ENCODE data around the gene RHOT2.

Gene RHOT2

DNA sequence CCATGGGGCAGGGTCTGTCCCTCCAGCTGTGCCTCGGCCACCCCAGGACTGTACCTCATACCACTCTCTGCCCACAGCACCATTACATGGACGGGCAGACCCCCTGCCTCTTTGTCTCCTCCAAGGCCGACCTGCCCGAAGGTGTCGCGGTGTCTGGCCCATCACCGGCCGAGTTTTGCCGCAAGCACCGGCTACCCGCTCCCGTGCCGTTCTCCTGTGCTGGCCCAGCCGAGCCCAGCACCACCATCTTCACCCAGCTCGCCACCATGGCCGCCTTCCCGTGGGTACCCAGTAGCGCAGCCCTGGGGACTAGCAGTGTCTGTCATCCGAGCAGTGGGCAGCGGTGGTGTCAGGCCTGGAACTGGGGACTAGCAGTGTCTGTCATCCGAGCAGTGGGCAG lies 4.9 kb downstream of the RHOT2 start:
- Histone ChIP-seq H3K27ac (ENCODE audit: low read length, poor library complexity, severe bottlenecking) (no peak overlapping the region), H3K4me3 (ENCODE audit: insufficient read depth in 1 of 2, low read depth in 1 of 2, low read length in 2 of 2) (no peak overlapping the region), H3K27me3 (ENCODE audit: control insufficient read depth in 1 of 2, insufficient read depth in 1 of 2, low read length in 2 of 2) (no peaks in the 10 kb centered on the region), H2BK12ac (ENCODE audit: low read length in 2 of 2) (no peak overlapping the region), H4K8ac (ENCODE audit: low read length) (no peak overlapping the region), H3K4ac (ENCODE audit: low read depth in 1 of 2, low read length in 2 of 2) (no peak overlapping the region), H2BK5ac (ENCODE audit: low read depth, low read length, poor library complexity, severe bottlenecking) (no peak overlapping the region), H3K9ac (ENCODE audit: low read length) (no peak overlapping the region), H3K14ac (ENCODE audit: low read length in 2 of 2) (no peak overlapping the region), H3K9me3 (ENCODE audit: control insufficient read depth, low read length) (no peaks in the 10 kb centered on the region), H3K18ac (ENCODE audit: low read depth in 1 of 2, low read length in 2 of 2) (no peak overlapping the region), H3K23ac (ENCODE audit: low read length in 2 of 2) (no peak overlapping the region), H2BK15ac (ENCODE audit: low read depth, poor library complexity, severe bottlenecking) (no peak overlapping the region), H3K36me3 (ENCODE audit: control insufficient read depth in 1 of 2, insufficient read depth in 2 of 2, low read depth in 1 of 2, low read length in 2 of 2) (peaks cover 41 to 70% of the 10 kb centered on the region in 2 experiments), H2BK120ac (ENCODE audit: low read depth, low read length) (no peak overlapping the region), H2AFZ (ENCODE audit: low read depth, low read length) (no peak overlapping the region), H3K79me1 (replicated peaks; ENCODE audit: low read length, poor library complexity, severe bottlenecking) (peaks cover 23% of the 10 kb centered on the region), H3K4me1 (ENCODE audit: control insufficient read depth, insufficient read depth, low read depth, low read length) (peaks cover 37% of the 10 kb centered on the region), H3K4me2 (ENCODE audit: low read length, poor library complexity, severe bottlenecking) (no peak overlapping the region), H4K91ac (ENCODE audit: low read length) (peak overlapping the region; percentile 46), H2AK5ac (ENCODE audit: low read length, severe bottlenecking) (no peak overlapping the region)
- DNase-seq, result no peak
- WGBS, result 95% methylated on average over 21 of the region's 21 CpGs

DNA sequence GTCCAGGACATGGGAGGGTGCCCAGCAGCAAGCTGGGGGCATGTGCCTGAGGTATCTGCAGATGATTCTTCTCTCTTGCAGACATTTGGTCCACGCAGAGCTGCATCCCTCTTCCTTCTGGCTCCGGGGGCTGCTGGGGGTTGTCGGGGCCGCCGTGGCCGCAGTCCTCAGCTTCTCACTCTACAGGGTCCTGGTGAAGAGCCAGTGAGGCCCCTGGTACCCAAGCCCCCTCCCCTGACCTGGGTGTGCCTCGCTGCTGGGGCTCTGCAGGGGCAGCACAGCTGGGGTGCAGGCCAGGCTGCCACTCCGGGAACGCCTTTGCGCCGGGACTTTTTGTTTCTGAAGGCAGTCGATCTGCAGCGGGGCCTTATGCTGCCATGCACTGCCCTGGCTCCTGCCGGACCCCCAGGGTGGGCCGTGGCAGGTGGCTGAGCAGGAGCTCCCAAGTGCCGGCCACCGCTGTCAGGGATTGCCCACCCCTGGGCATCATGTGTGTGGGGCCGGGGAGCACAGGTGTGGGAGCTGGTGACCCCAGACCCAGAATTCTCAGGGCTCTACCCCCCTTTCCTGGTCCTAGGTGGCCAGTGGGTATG lies 5.6 kb downstream of the RHOT2 start:
- Histone ChIP-seq H3K4me1 (ENCODE audit: control insufficient read depth, insufficient read depth, low read depth, low read length) (peaks cover 41% of the 10 kb centered on the region), H2AK5ac (ENCODE audit: low read length, severe bottlenecking) (no peak overlapping the region), H3K18ac (ENCODE audit: low read depth in 1 of 2, low read length in 2 of 2) (no peak overlapping the region)

DNA sequence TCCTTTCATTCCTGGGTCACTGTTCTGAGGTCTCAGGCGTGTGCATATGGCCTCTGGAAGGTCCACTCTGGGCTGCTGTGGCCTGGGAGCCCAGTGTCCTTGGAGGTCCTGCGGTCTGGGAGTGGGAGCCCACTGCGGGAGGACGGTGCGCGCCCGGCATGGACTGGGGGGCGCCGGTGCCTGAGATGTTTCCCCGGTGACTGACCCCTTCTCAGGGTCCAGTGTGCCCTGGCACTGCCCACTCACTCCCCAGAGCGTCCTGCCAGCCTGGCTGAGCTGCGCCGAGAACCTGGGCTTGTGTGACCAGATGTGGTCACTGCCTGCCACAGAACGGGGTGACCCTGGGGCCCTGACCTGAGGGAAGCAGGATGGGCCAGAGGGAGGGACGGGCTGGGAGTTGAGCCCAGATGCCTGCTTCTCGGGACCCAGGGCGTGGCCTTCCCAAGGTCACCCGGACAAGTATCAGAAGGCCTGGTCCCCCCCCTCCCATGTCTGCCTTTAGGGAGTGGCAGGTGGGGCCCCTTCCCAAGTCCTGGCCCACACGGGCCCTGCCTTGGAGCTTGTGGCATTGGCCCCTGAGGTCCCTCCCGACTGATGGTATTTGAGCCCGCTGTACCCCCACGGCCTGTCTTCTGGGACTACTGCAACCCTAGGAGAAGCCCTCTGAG lies 6.4 kb downstream of the RHOT2 start:
- no peak overlapping the region for H2AK5ac ChIP-seq (ENCODE audit: low read length, severe bottlenecking)
- H3K9me3 ChIP-seq (ENCODE audit: control insufficient read depth, low read length), result no peaks in the 10 kb centered on the region
- H3K23ac ChIP-seq (ENCODE audit: low read length in 2 of 2), result no peak overlapping the region
- H3K4me1 ChIP-seq (ENCODE audit: control insufficient read depth, insufficient read depth, low read depth, low read length), result peaks cover 43% of the 10 kb centered on the region
- no peak overlapping the region for H4K8ac ChIP-seq (ENCODE audit: low read length)
- DNase-seq, result no peak
- no peak overlapping the region for H3K4ac ChIP-seq (ENCODE audit: low read depth in 1 of 2, low read length in 2 of 2)
- H2AFZ ChIP-seq (ENCODE audit: low read depth, low read length), result no peak overlapping the region
- H3K14ac ChIP-seq (ENCODE audit: low read length in 2 of 2), result no peak overlapping the region
- H2BK12ac ChIP-seq (ENCODE audit: low read length in 2 of 2), result no peak overlapping the region
- no peak overlapping the region for H3K4me3 ChIP-seq (ENCODE audit: insufficient read depth in 1 of 2, low read depth in 1 of 2, low read length in 2 of 2)
- no peak overlapping the region for H3K27ac ChIP-seq (ENCODE audit: low read length, poor library complexity, severe bottlenecking)
- no peak overlapping the region for H3K18ac ChIP-seq (ENCODE audit: low read depth in 1 of 2, low read length in 2 of 2)
- WGBS, result 90% methylated on average over 22 of the region's 22 CpGs
- no peak overlapping the region for H2BK120ac ChIP-seq (ENCODE audit: low read depth, low read length)
- no peaks in the 10 kb centered on the region for H3K27me3 ChIP-seq (ENCODE audit: control insufficient read depth in 1 of 2, insufficient read depth in 1 of 2, low read length in 2 of 2)
- no peak overlapping the region for H4K91ac ChIP-seq (ENCODE audit: low read length)
- no peak overlapping the region for H3K4me2 ChIP-seq (ENCODE audit: low read length, poor library complexity, severe bottlenecking)
- H3K79me1 ChIP-seq (replicated peaks; ENCODE audit: low read length, poor library complexity, severe bottlenecking), result peaks cover 21% of the 10 kb centered on the region
- H2BK15ac ChIP-seq (ENCODE audit: low read depth, poor library complexity, severe bottlenecking), result no peak overlapping the region
- peaks cover 41 to 69% of the 10 kb centered on the region in 2 experiments for H3K36me3 ChIP-seq (ENCODE audit: control insufficient read depth in 1 of 2, insufficient read depth in 2 of 2, low read depth in 1 of 2, low read length in 2 of 2)
- H3K9ac ChIP-seq (ENCODE audit: low read length), result no peak overlapping the region
- H2BK5ac ChIP-seq (ENCODE audit: low read depth, low read length, poor library complexity, severe bottlenecking), result no peak overlapping the region

More for the DNA sequence above, 5.6 kb downstream of the RHOT2 start:
- no peaks in the 10 kb centered on the region for H3K27me3 ChIP-seq (ENCODE audit: control insufficient read depth in 1 of 2, insufficient read depth in 1 of 2, low read length in 2 of 2)
- no peak overlapping the region for H3K4me2 ChIP-seq (ENCODE audit: low read length, poor library complexity, severe bottlenecking)
- H3K9me3 ChIP-seq (ENCODE audit: control insufficient read depth, low read length), result no peaks in the 10 kb centered on the region
- no peak overlapping the region for H2AFZ ChIP-seq (ENCODE audit: low read depth, low read length)
- H3K36me3 ChIP-seq (ENCODE audit: control insufficient read depth in 1 of 2, insufficient read depth in 2 of 2, low read depth in 1 of 2, low read length in 2 of 2), result peaks cover 41 to 74% of the 10 kb centered on the region in 2 experiments
- 97% methylated on average over 17 of the region's 18 CpGs for WGBS
- no peak overlapping the region for H3K4ac ChIP-seq (ENCODE audit: low read depth in 1 of 2, low read length in 2 of 2)
- peaks cover 23% of the 10 kb centered on the region for H3K79me1 ChIP-seq (replicated peaks; ENCODE audit: low read length, poor library complexity, severe bottlenecking)
- H4K8ac ChIP-seq (ENCODE audit: low read length), result no peak overlapping the region
- H4K91ac ChIP-seq (ENCODE audit: low read length), result no peak overlapping the region
- H3K9ac ChIP-seq (ENCODE audit: low read length), result no peak overlapping the region
- no peak overlapping the region for H3K14ac ChIP-seq (ENCODE audit: low read length in 2 of 2)
- no peak overlapping the region for H3K23ac ChIP-seq (ENCODE audit: low read length in 2 of 2)
- H2BK15ac ChIP-seq (ENCODE audit: low read depth, poor library complexity, severe bottlenecking), result peak overlapping the region; percentile 8
- H3K4me3 ChIP-seq (ENCODE audit: insufficient read depth in 1 of 2, low read depth in 1 of 2, low read length in 2 of 2), result no peak overlapping the region
- no peak overlapping the region for H2BK12ac ChIP-seq (ENCODE audit: low read length in 2 of 2)
- no peak overlapping the region for H3K27ac ChIP-seq (ENCODE audit: low read length, poor library complexity, severe bottlenecking)
- no peak for DNase-seq
- no peak overlapping the region for H2BK5ac ChIP-seq (ENCODE audit: low read depth, low read length, poor library complexity, severe bottlenecking)
- H2BK120ac ChIP-seq (ENCODE audit: low read depth, low read length), result no peak overlapping the region

DNA sequence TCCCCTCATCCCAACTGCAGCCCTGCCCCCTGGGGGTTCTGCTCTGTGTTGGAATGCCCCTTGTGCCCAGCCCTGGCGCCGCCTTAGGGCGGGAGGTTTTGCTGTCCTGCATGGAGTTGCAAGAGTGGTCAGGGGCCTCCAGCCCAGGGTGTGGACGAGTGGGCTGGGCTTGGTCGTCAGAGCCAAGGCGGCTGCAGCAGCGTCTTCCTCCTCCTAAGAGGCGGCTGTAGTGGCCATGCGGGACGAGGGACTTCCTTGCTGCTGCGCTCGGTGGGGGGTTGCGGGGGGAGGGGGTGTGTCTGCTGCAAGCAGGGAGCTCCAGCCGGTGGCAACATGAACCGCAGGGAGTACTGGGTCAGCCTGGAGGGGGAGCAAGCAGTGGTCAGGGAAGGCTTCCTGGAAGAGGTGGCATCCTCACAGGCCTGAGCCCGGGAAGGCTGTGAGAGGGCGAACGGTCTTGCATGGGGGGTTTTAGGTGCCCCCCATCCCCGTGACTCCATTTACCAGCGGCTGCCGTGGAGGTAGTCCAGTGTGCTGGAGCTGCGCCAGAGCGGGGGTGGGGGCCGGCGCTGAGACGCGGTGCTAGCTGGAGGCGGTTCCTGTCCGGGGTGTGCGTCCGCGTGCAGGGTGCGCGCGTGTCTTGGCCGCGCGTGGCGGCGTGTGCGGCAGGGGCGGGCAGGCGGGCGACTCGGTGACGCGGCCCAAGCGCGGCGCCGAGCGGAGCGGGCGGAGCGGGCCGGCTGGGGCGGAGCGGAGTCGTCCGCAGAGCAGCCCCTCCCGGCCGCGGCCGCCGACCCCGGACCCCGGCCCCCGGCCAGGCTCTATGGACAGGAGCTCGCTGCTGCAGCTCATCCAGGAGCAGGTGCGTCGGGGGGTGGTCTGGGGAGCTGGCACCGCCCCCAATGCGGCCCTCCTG lies 7.3 kb downstream of the RHOT2 start, which contains the start of gene RHBDL1:
Gene RHBDL1 (plus strand): TSS at position 704 of the 916 bp plus-strand sequence. CDS start 120 bp downstream, at position 824.
- H3K18ac ChIP-seq (ENCODE audit: low read depth in 1 of 2, low read length in 2 of 2), result peak within 1 kb of the TSS; percentile 48 to 85
- no peak within 1 kb of the TSS for H3K27ac ChIP-seq (ENCODE audit: low read length, poor library complexity, severe bottlenecking)
- peaks cover 44% of the 10 kb centered on the region for H3K4me1 ChIP-seq (ENCODE audit: control insufficient read depth, insufficient read depth, low read depth, low read length)
- peak within 1 kb of the TSS in 1 of 2 experiments; percentile 64 for H3K4ac ChIP-seq (ENCODE audit: low read depth in 1 of 2, low read length in 2 of 2)
- no peak within 1 kb of the TSS for H2BK5ac ChIP-seq (ENCODE audit: low read depth, low read length, poor library complexity, severe bottlenecking)
- H3K9me3 ChIP-seq (ENCODE audit: control insufficient read depth, low read length), result no peaks in the 10 kb centered on the region
- no peaks in the 10 kb centered on the region for H3K27me3 ChIP-seq (ENCODE audit: control insufficient read depth in 1 of 2, insufficient read depth in 1 of 2, low read length in 2 of 2)
- H3K36me3 ChIP-seq (ENCODE audit: control insufficient read depth in 1 of 2, insufficient read depth in 2 of 2, low read depth in 1 of 2, low read length in 2 of 2), result peaks cover 32 to 60% of the 10 kb centered on the region in 2 experiments
- peaks cover 16% of the 10 kb centered on the region for H3K79me1 ChIP-seq (replicated peaks; ENCODE audit: low read length, poor library complexity, severe bottlenecking)
- no peak within 1 kb of the TSS for H3K23ac ChIP-seq (ENCODE audit: low read length in 2 of 2)
- peak within 1 kb of the TSS; percentile 48 to 75 for H3K4me3 ChIP-seq (ENCODE audit: insufficient read depth in 1 of 2, low read depth in 1 of 2, low read length in 2 of 2)
- peak within 1 kb of the TSS; percentile 89 for H3K4me2 ChIP-seq (ENCODE audit: low read length, poor library complexity, severe bottlenecking)
- no peak within 1 kb of the TSS for H2AFZ ChIP-seq (ENCODE audit: low read depth, low read length)
- peak within 1 kb of the TSS; percentile 75 for H2BK15ac ChIP-seq (ENCODE audit: low read depth, poor library complexity, severe bottlenecking)
- WGBS, result 8% methylated on average over 39 of the region's 73 CpGs
- peak within 1 kb of the TSS in 1 of 2 experiments; percentile 69 for H3K14ac ChIP-seq (ENCODE audit: low read length in 2 of 2)
- peak within 1 kb of the TSS; percentile 39 for H2BK120ac ChIP-seq (ENCODE audit: low read depth, low read length)
- H4K91ac ChIP-seq (ENCODE audit: low read length), result peak within 1 kb of the TSS; percentile 43
- H3K9ac ChIP-seq (ENCODE audit: low read length), result peak within 1 kb of the TSS; percentile 38
- DNase-seq, result peak; percentile 64
- no peak within 1 kb of the TSS for H2BK12ac ChIP-seq (ENCODE audit: low read length in 2 of 2)
- peak within 1 kb of the TSS; percentile 53 for H4K8ac ChIP-seq (ENCODE audit: low read length)
- H2AK5ac ChIP-seq (ENCODE audit: low read length, severe bottlenecking), result no peak within 1 kb of the TSS

Measured in mesenchymal stem cell (in vitro differentiated cells and primary cell).